H9 (cell line): Measurements from ENCODE around the gene LRRC38. TPM values are rescaled to one million over a fixed set of nuclear protein-coding genes. Genes with fewer than 3 reads are reported as not detected.

Experiments used
- DNase-seq: peaks from one replicate; pipeline ENCODE4 v3.0.0-alpha.2; 2017
- H2AFZ ChIP-seq: one replicate; pipeline ENCODE4 v1.6.1; 2013; ENCODE audit warnings: mild to moderate bottlenecking, low read length, control low read depth, moderate library complexity
- H2AK5ac ChIP-seq: 2 replicates; pipeline ENCODE4 v1.6.1; 2013; ENCODE audit warnings: low read length, control low read depth, mixed read lengths; ENCODE audit not compliant: insufficient read length
- H2BK120ac ChIP-seq: one replicate; pipeline ENCODE4 v1.6.1; 2013; ENCODE audit warnings: low read depth, mild to moderate bottlenecking, low read length, control low read depth, inconsistent platforms; ENCODE audit not compliant: poor library complexity, severe bottlenecking
- H2BK12ac ChIP-seq: 2 replicates; pipeline ENCODE4 v1.6.1; 2013; ENCODE audit warnings: low read length, control low read depth, mixed read lengths, low read depth; ENCODE audit not compliant: insufficient read length
- H2BK15ac ChIP-seq: 2 replicates; pipeline ENCODE4 v1.6.1; 2013; ENCODE audit warnings: low read depth, low read length, control low read depth
- H2BK20ac ChIP-seq: one replicate; pipeline ENCODE4 v1.6.1; 2013; ENCODE audit warnings: low read depth, mild to moderate bottlenecking, low read length, control low read depth, inconsistent platforms; ENCODE audit not compliant: poor library complexity, severe bottlenecking
- H2BK5ac ChIP-seq: 2 replicates; pipeline ENCODE4 v1.6.1; 2013; ENCODE audit warnings: low read length, control low read depth, mixed read lengths; ENCODE audit not compliant: insufficient read length
- H3K14ac ChIP-seq: 2 replicates; pipeline ENCODE4 v1.6.1; 2013; ENCODE audit warnings: low read length, control low read depth; ENCODE audit not compliant: insufficient read depth
- H3K18ac ChIP-seq: 2 replicates; pipeline ENCODE4 v1.6.1; 2013; ENCODE audit warnings: low read depth, mild to moderate bottlenecking, mixed read lengths, low read length, control low read depth; ENCODE audit not compliant: insufficient read length
- H3K23ac ChIP-seq: 2 replicates; pipeline ENCODE4 v1.6.1; 2013; ENCODE audit warnings: low read length, control low read depth, mixed read lengths, low read depth; ENCODE audit not compliant: insufficient read length
- H3K23me2 ChIP-seq: 2 replicates; pipeline ENCODE4 v1.6.1; 2013; ENCODE audit warnings: low read depth, mild to moderate bottlenecking, mixed read lengths, low read length, control low read depth; ENCODE audit not compliant: insufficient read length, poor library complexity, severe bottlenecking
- H3K27ac ChIP-seq: 2 replicates; pipeline ENCODE4 v1.5.1; 2013; ENCODE audit warnings: low read length, control low read depth, mixed read lengths, low read depth; ENCODE audit not compliant: insufficient read length
- H3K27me3 ChIP-seq: 2 replicates; pipeline ENCODE4 v1.6.1; 2013; ENCODE audit warnings: low read length, control low read depth, inconsistent platforms; ENCODE audit not compliant: insufficient read depth
- H3K4ac ChIP-seq: 2 replicates; pipeline ENCODE4 v1.6.1; 2013; ENCODE audit warnings: low read depth, mild to moderate bottlenecking, control low read depth, inconsistent platforms, low read length, moderate library complexity
- H3K4me1 ChIP-seq: 2 replicates; pipeline ENCODE4 v1.6.1; 2013; ENCODE audit warnings: low read length, control low read depth, inconsistent platforms; ENCODE audit not compliant: insufficient read depth
- H3K4me2 ChIP-seq: 2 replicates; pipeline ENCODE4 v1.6.1; 2013; ENCODE audit warnings: low read length, control low read depth, mixed read lengths; ENCODE audit not compliant: insufficient read length, insufficient read depth
- H3K56ac ChIP-seq: 2 replicates; pipeline ENCODE4 v1.6.1; 2013; ENCODE audit warnings: low read depth, mild to moderate bottlenecking, mixed read lengths, low read length, control low read depth; ENCODE audit not compliant: insufficient read length
- H3K79me1 ChIP-seq: 2 replicates; pipeline ENCODE4 v1.6.1; 2013; ENCODE audit warnings: low read depth, mild to moderate bottlenecking, moderate library complexity, low read length, control low read depth, inconsistent platforms; ENCODE audit not compliant: insufficient read depth, poor library complexity, severe bottlenecking
- H3K79me2 ChIP-seq: 2 replicates; pipeline ENCODE4 v1.6.1; 2013; ENCODE audit warnings: low read length, control low read depth, inconsistent platforms; ENCODE audit not compliant: insufficient read depth
- H3K9ac ChIP-seq: 2 replicates; pipeline ENCODE4 v1.6.1; 2013; ENCODE audit warnings: low read length, control low read depth, mixed read lengths; ENCODE audit not compliant: insufficient read length; ENCODE audit errors: extremely low read depth
- H3K9me3 ChIP-seq: one replicate; pipeline ENCODE4 v1.6.1; 2013; ENCODE audit warnings: low read depth, low read length, inconsistent platforms; ENCODE audit not compliant: control insufficient read depth
- H3T11ph ChIP-seq: one replicate; pipeline ENCODE4 v1.6.1; 2013; ENCODE audit warnings: mild to moderate bottlenecking, low read length, control low read depth, inconsistent platforms
- H4K20me1 ChIP-seq: one replicate; pipeline ENCODE4 v1.6.1; 2013; ENCODE audit not compliant: control insufficient read depth, insufficient read length, insufficient read depth
- H4K5ac ChIP-seq: 2 replicates; pipeline ENCODE4 v1.6.1; 2013; ENCODE audit warnings: low read depth, mild to moderate bottlenecking, mixed read lengths, low read length, control low read depth; ENCODE audit not compliant: insufficient read length
- H4K8ac ChIP-seq: replicated peaks from 2 replicates; pipeline ENCODE4 v1.6.1; 2013; ENCODE audit warnings: low read length, control low read depth, mixed read lengths, low read depth; ENCODE audit not compliant: insufficient read length
- H4K91ac ChIP-seq: 2 replicates; pipeline ENCODE4 v1.6.1; 2013; ENCODE audit warnings: low read depth, mild to moderate bottlenecking, moderate library complexity, mixed read lengths, low read length, control low read depth; ENCODE audit not compliant: insufficient read length
- H3K27ac Mint-ChIP-seq, 3 experiments: 2 replicates in 2 of 3; 3 replicates in 1 of 3; pipeline ENCODE4 v1.8.0; 2020 to 2021; ENCODE audit warnings: mixed read lengths in 3 of 3, mild to moderate bottlenecking in 1 of 3, moderate library complexity in 1 of 3
- H3K27me3 Mint-ChIP-seq: 2 replicates; pipeline ENCODE4 v1.8.0; 2021; ENCODE audit warnings: low read depth, mild to moderate bottlenecking, moderate library complexity, mixed read lengths
- H3K36me3 Mint-ChIP-seq, 3 experiments: 2 replicates in 2 of 3; 3 replicates in 1 of 3; pipeline ENCODE4 v1.8.0; 2020 to 2021; ENCODE audit warnings: low read depth in 3 of 3, mixed read lengths in 3 of 3; ENCODE audit not compliant: insufficient read depth in 1 of 3
- H3K4me1 Mint-ChIP-seq, 2 experiments: 2 replicates each; pipeline ENCODE4 v1.8.0; 2020; ENCODE audit warnings: mixed read lengths in 2 of 2
- H3K4me3 Mint-ChIP-seq, 2 experiments: 2 replicates in 1 of 2; 3 replicates in 1 of 2; pipeline ENCODE4 v1.8.0; 2020 to 2021; ENCODE audit warnings: mild to moderate bottlenecking in 2 of 2, mixed read lengths in 2 of 2, moderate library complexity in 1 of 2
- H3K9me3 Mint-ChIP-seq, 2 experiments: 2 replicates in 1 of 2; 3 replicates in 1 of 2; pipeline ENCODE4 v1.8.0; 2020; ENCODE audit warnings: mild to moderate bottlenecking in 2 of 2, mixed read lengths in 2 of 2, moderate library complexity in 1 of 2
- CTCF ChIP-seq: fragments of 200-600 bp; sonication (generic); conservative IDR thresholded peaks from 3 replicates; pipeline ENCODE4 v1.8.0; 2021; ENCODE audit warnings: antibody characterized with exemption, mild to moderate bottlenecking
- WGBS: extraction: QIAGEN DNeasy Blood & Tissue Kit; methylation state at CpG from one replicate; pipeline ENCODE4 v1.1.7; 2013; ENCODE audit warnings: missing lambda C conversion rate, low lambda C conversion rate, mixed read lengths; ENCODE audit not compliant: insufficient read length; ENCODE audit errors: extremely low coverage; 5-methylcytosine and 5-hydroxymethylcytosine counted together
- total RNA-seq: library from RNA; stranded (reverse); gene quantifications from 2 replicates; pipeline ENCODE4 v1.2.1, GENCODE V29; 2021

The LRRC38 gene
- total RNA-seq, 1 experiment from 2014 or later = 0.72 TPM

DNA sequence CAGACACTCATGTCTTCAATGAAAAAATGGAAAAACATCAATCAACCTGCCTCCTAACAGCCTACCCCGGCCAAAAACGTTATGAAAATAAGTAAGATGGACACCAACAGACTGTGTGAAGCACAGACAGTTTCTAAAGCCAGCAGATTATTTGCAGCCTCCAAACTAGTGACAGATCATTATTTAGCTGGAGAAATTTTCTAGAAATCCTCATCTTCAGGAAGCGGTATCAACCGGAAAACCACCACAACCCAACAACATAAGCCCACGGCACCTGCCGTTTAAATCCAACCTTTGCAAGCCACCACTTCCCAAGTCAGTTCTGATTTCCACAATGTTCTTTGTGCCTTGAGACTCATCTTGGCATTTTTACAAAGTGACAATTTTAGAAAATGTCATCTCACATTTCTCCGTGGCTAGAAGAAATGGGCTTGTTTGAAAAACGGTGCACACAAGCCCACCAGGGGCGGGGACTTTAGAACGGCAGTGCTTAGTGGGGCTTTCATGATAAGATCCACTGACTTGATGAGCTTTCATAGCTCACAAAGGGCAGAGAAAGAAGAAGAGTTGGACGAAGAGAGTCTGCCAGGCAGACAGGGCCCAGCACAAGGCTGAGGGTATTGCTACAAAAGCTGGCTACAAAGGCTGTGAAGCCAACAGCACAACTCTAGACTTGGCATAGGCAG is 34.5 kb downstream of the LRRC38 start:
- H3K4me1 ChIP-seq = no peaks in the 10 kb centered on the region
- H2BK120ac ChIP-seq = no peak overlapping the region
- H3K4me2 ChIP-seq = no peak overlapping the region
- TF ChIP-seq CTCF = no peak
- H4K20me1 ChIP-seq = no peaks in the 10 kb centered on the region
- peaks cover 0 to 65% of the 10 kb centered on the region in 2 experiments; a peak in 3 of 5 replicates for H3K9me3 Mint-ChIP-seq
- no peak overlapping the region for H3K4me3 Mint-ChIP-seq
- H3K27me3 ChIP-seq = no peaks in the 10 kb centered on the region
- no peak overlapping the region for H4K8ac ChIP-seq
- no peak overlapping the region for H3T11ph ChIP-seq
- no peaks in the 10 kb centered on the region for H3K79me1 ChIP-seq
- H3K4me1 Mint-ChIP-seq = no peaks in the 10 kb centered on the region
- H3K9me3 ChIP-seq = no peaks in the 10 kb centered on the region
- H3K4ac ChIP-seq = no peak overlapping the region
- H3K14ac ChIP-seq = no peak overlapping the region
- no peak overlapping the region for H2AK5ac ChIP-seq
- H3K9ac ChIP-seq = no peak overlapping the region
- no peak overlapping the region for H4K5ac ChIP-seq
- no peak overlapping the region for H3K23ac ChIP-seq
- no peak overlapping the region for H3K27ac Mint-ChIP-seq
- 0 out of 7 replicates have a peak, but pooled peaks cover 0 to 3% (median 0%) of the 10 kb centered on the region in 3 experiments for H3K36me3 Mint-ChIP-seq
- H2BK12ac ChIP-seq = no peak overlapping the region
- no peak overlapping the region for H2BK5ac ChIP-seq
- H2AFZ ChIP-seq = no peak overlapping the region
- H3K18ac ChIP-seq = no peak overlapping the region
- no peak overlapping the region for H2BK20ac ChIP-seq
- H4K91ac ChIP-seq = no peak overlapping the region
- no peaks in the 10 kb centered on the region for H3K23me2 ChIP-seq
- no peak for DNase-seq
- H3K79me2 ChIP-seq = no peaks in the 10 kb centered on the region
- no peak overlapping the region for H3K27ac ChIP-seq
- H2BK15ac ChIP-seq = no peak overlapping the region
- H3K56ac ChIP-seq = no peak overlapping the region
- no CpG with 5 or more reads among the region's 11 CpGs for WGBS
- H3K27me3 Mint-ChIP-seq = peaks cover 10% of the 10 kb centered on the region
